Activated CD8-positive, alpha-beta memory T cell treated with anti-CD3 and anti-CD28 coated beads for 24 hours (primary cell): ENCODE measurements around the gene ATP6V0B.

Experiments
- DNase-seq: peaks from one replicate; pipeline ENCODE4 v3.0.0-alpha.2; 2020

The ATP6V0B gene

GRCh38 chr1:43970502-43970901 is 4.3 kb upstream of the ATP6V0B start:
- DNase-seq, result no peak

GRCh38 chr1:43970911-43971310 is 3.8 kb upstream of the ATP6V0B start:
- no peak for DNase-seq

- DNase-seq, result no peak
Measured at GRCh38 chr1:43971336-43971980, 3.3 kb upstream of the ATP6V0B start.

GRCh38 chr1:43973981-43974442 is 748 bp upstream of the ATP6V0B start:
- DNase-seq, result no peak

GRCh38 chr1:43975249-43975961 is 645 bp downstream of the ATP6V0B start:
- peak; percentile 71 for DNase-seq

GRCh38 chr1:43976045-43976444 is 1.3 kb downstream of the ATP6V0B start:
- no peak for DNase-seq

- DNase-seq, result no peak
Measured at GRCh38 chr1:43976890-43977289, 2.1 kb downstream of the ATP6V0B start.

- no peak for DNase-seq
Measured at GRCh38 chr1:43977376-43978263, 2.9 kb downstream of the ATP6V0B start.

- DNase-seq, result no peak
Measured at GRCh38 chr1:43978264-43978550, 3.4 kb downstream of the ATP6V0B start.

GRCh38 chr1:43978551-43979260 is 3.9 kb downstream of the ATP6V0B start, which contains the start of gene B4GALT2:
TSS of gene B4GALT2 (plus strand) at chr1:43979210. CDS start at chr1:43981161, 1,951 bp downstream.
- DNase-seq, result peak; percentile 77

GRCh38 chr1:43979261-43979527 is 4.4 kb downstream of the ATP6V0B start:
- DNase-seq, result no peak

GRCh38 chr1:43979528-43980254 is 4.9 kb downstream of the ATP6V0B start:
- DNase-seq, result peak; percentile 79

- no peak for DNase-seq
Measured at GRCh38 chr1:43980255-43981134, 5.7 kb downstream of the ATP6V0B start.

GRCh38 chr1:43981135-43981491 is 6.4 kb downstream of the ATP6V0B start:
- no peak for DNase-seq

- no peak for DNase-seq
Measured at GRCh38 chr1:43981636-43982035, 6.9 kb downstream of the ATP6V0B start.

GRCh38 chr1:43982241-43982640 is 7.5 kb downstream of the ATP6V0B start:
- DNase-seq, result no peak

GRCh38 chr1:43982808-43983207 is 8.0 kb downstream of the ATP6V0B start:
- no peak for DNase-seq

GRCh38 chr1:43983253-43983899 is 8.6 kb downstream of the ATP6V0B start:
- no peak for DNase-seq

GRCh38 chr1:43984855-43985254 is 10.1 kb downstream of the ATP6V0B start:
- DNase-seq, result no peak

- DNase-seq, result no peak
Measured at GRCh38 chr1:43985984-43986595, 11.3 kb downstream of the ATP6V0B start.

- DNase-seq, result no peak
Measured at GRCh38 chr1:43986712-43987111, 12.0 kb downstream of the ATP6V0B start.
